AG04449 (cell line): ENCODE results near the gene GPR89B.
"Not testable (repeated sequence)": the region's sequence is repeated elsewhere in the genome, so short reads cannot be mapped to it uniquely, and the experiment has no call there.

Experiments
- CTCF ChIA-PET: fragments of 350-600 bp; formaldehyde crosslinking; extraction: SDS; loops from one replicate; lab custom pipeline; 2021; ENCODE audit warnings: antibody characterized with exemption; lab: Yijun Ruan, JAX
- POLR2A ChIA-PET: fragments of 400-600, 350-600 bp; formaldehyde crosslinking; extraction: SDS; loops from one replicate; lab custom pipeline; 2020; ENCODE audit warnings: antibody characterized with exemption, inconsistent platforms; lab: Yijun Ruan, JAX
- DNase-seq: peaks from one replicate; pipeline ENCODE4 v3.0.0-alpha.2; 2010; ENCODE audit warnings: low read depth, low spot score
- H3K4me3 ChIP-seq: 2 replicates; pipeline ENCODE4 v1.5.1; 2011; ENCODE audit warnings: low read depth, mild to moderate bottlenecking, control low read depth, low read length

Gene GPR89B

GRCh38 chr1:147942563-147942962, 14.3 kb downstream of the GPR89B start:
- H3K4me3 ChIP-seq, CTCF ChIA-PET, POLR2A ChIA-PET, DNase-seq: not testable (repeated sequence)

- CTCF ChIA-PET, POLR2A ChIA-PET, H3K4me3 ChIP-seq, DNase-seq: not testable (repeated sequence)
Observed at GRCh38 chr1:147949517-147949916, 21.3 kb downstream of the GPR89B start.

GRCh38 chr1:147958906-147959305, 30.7 kb downstream of the GPR89B start:
- DNase-seq, H3K4me3 ChIP-seq, CTCF ChIA-PET, POLR2A ChIA-PET: not testable (repeated sequence)

GRCh38 chr1:147959680-147960079, 31.5 kb downstream of the GPR89B start:
- POLR2A ChIA-PET, DNase-seq, H3K4me3 ChIP-seq, CTCF ChIA-PET: not testable (repeated sequence)

GRCh38 chr1:147964575-147964974, 36.4 kb downstream of the GPR89B start:
- POLR2A ChIA-PET, DNase-seq, CTCF ChIA-PET, H3K4me3 ChIP-seq: not testable (repeated sequence)

- DNase-seq, H3K4me3 ChIP-seq, POLR2A ChIA-PET, CTCF ChIA-PET: not testable (repeated sequence)
Observed at GRCh38 chr1:147966657-147967056, 38.4 kb downstream of the GPR89B start.

GRCh38 chr1:147978896-147979651, 50.9 kb downstream of the GPR89B start:
- DNase-seq, CTCF ChIA-PET, H3K4me3 ChIP-seq, POLR2A ChIA-PET: not testable (repeated sequence)

GRCh38 chr1:147985374-147985773, 57.2 kb downstream of the GPR89B start:
- CTCF ChIA-PET, POLR2A ChIA-PET, DNase-seq: not testable (repeated sequence)

GRCh38 chr1:147987893-147988292, 59.7 kb downstream of the GPR89B start:
- CTCF ChIA-PET, DNase-seq, H3K4me3 ChIP-seq, POLR2A ChIA-PET: not testable (repeated sequence)

More at GRCh38 chr1:147985374-147985773, 57.2 kb downstream of the GPR89B start:
- not testable (repeated sequence) for H3K4me3 ChIP-seq

- H3K4me3 ChIP-seq, CTCF ChIA-PET, DNase-seq, POLR2A ChIA-PET: not testable (repeated sequence)
Observed at GRCh38 chr1:147992916-147993315, 64.7 kb downstream of the GPR89B start.

GRCh38 chr1:147993400-147993799, 65.2 kb downstream of the GPR89B start:
- POLR2A ChIA-PET, DNase-seq, H3K4me3 ChIP-seq, CTCF ChIA-PET: not testable (repeated sequence)

GRCh38 chr1:147993825-147994615, 65.8 kb downstream of the GPR89B start:
- CTCF ChIA-PET, POLR2A ChIA-PET, H3K4me3 ChIP-seq, DNase-seq: not testable (repeated sequence)

GRCh38 chr1:147996088-147996487, 67.9 kb downstream of the GPR89B start:
- DNase-seq, POLR2A ChIA-PET, H3K4me3 ChIP-seq, CTCF ChIA-PET: not testable (repeated sequence)

- CTCF ChIA-PET, POLR2A ChIA-PET, DNase-seq, H3K4me3 ChIP-seq: not testable (repeated sequence)
Observed at GRCh38 chr1:148007724-148008123, 79.5 kb downstream of the GPR89B start.
